Panc1 (cell line): ENCODE measurements around the gene SPINK8.

Source experiments
- CTCF ChIP-seq: fragments of 450-650 bp; IDR thresholded peaks from 2 replicates; pipeline ENCODE4 v1.5.1; 2017; ENCODE audit warnings: mild to moderate bottlenecking
- POLR2AphosphoS5 ChIP-seq: IDR thresholded peaks from 2 replicates; pipeline ENCODE4 v1.6.1; 2012; ENCODE audit warnings: mild to moderate bottlenecking, low read depth, low read length, moderate library complexity
- REST ChIP-seq, 2 experiments: IDR thresholded peaks; 2 replicates each; pipeline ENCODE4 v1.6.1; 2011 to 2012; ENCODE audit warnings: low read depth in 2 of 2, control low read depth in 1 of 2, low read length in 1 of 2, mild to moderate bottlenecking in 1 of 2, moderate library complexity in 1 of 2; ENCODE audit not compliant: insufficient read depth in 1 of 2
- SIN3A ChIP-seq: IDR thresholded peaks from 2 replicates; pipeline ENCODE4 v1.6.1; 2012; ENCODE audit warnings: low read depth, mild to moderate bottlenecking, low read length, moderate library complexity, borderline replicate concordance; ENCODE audit not compliant: insufficient read depth
- TCF7L2 ChIP-seq: IDR thresholded peaks from 2 replicates; pipeline ENCODE4 v1.6.1; 2011; ENCODE audit warnings: mild to moderate bottlenecking, low read depth, low read length, inconsistent platforms

GRCh38 chr3:48297111-48297810 is 36.2 kb downstream of the SPINK8 start:
- TF ChIP-seq CTCF (no peak), POLR2AphosphoS5 (no peak), REST (IDR thresholded peaks at IDR 0.05; ENCODE audit: insufficient read depth in 1 of 2, low read depth in 2 of 2, low read length in 1 of 2) (no peak), SIN3A (no peak), TCF7L2 (no peak)
